T1000 (cell line): ENCODE measurements around the gene EDDM3A.

Experiments
- DNase-seq: peaks from one replicate; lab custom pipeline; 2025; ENCODE audit warnings: mixed read lengths; lab: John Stamatoyannopoulos, UW

The EDDM3A gene

GRCh38 chr14:20789230-20789813, 43.6 kb downstream of the EDDM3A start:
- DNase-seq, result no peak

GRCh38 chr14:20790464-20791116, 44.9 kb downstream of the EDDM3A start:
- DNase-seq, result no peak

DNA sequence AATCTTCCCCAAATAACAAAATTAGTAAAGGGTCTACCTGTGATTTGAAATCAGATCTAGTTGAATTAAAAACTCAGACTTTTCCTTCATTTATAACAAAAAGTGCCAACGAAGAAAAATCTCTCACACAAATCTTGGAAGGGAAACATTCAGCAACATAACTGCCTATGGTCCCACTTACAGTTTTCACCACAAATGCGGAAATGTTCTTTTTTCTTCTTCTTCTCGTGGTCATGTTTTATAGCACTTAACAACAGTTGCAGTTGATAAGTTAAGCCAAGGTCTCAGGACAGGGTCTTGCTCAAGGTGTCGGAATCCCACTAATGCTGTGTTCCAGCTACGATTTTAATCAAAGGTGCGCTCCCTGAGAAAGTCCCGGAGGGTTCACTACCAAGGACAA, 45.5 kb downstream of the EDDM3A start:
- no peak for DNase-seq

DNA sequence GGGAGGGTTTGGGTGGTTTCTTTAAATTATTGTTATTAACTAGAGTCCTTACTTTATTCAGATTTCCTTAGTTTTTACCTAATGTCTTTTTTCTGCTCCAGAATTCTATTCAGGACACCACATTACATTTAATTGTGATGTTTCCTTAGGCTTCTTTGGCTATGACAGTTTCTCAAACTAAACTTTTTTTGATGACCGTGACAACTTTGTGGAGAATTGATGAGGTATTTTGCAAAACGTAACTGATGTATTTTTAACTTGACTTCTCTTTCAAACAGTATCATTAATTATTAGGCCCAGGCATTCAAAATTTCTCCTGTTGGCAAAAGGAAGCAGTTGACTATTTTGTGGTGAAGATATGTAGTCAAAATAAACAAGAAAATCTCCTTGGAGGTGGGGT, 45.9 kb downstream of the EDDM3A start:
- no peak for DNase-seq

- no peak for DNase-seq
These were observed 46.9 kb downstream of the EDDM3A start for GRCh38 chr14:20792556-20792955.

GRCh38 chr14:20794644-20795369, 49.1 kb downstream of the EDDM3A start:
- no peak for DNase-seq

DNA sequence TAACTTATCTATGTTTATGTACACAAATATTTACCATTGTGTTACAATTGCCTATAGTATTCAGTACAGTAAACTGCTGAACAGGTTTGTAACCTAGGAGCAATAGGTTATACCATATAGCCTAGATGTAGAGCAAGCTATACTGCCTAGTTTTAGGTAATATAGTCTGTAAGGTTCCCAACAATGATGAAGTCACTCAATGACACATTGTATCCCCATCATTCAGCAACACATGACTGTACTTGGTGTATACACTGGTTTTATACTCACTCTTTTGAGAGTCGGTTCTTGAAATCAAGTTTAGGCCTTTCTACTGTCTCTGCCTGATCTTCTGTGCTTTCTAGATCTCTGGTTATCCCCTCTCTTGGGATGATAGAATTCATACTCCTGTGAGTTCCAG, 51.5 kb downstream of the EDDM3A start:
- no peak for DNase-seq
